Measurements from ENCODE around the gene SPATC1L.
"Not testable (repeated sequence)": the region's sequence is repeated elsewhere in the genome, so short reads cannot be mapped to it uniquely, and the experiment has no call there.

The SPATC1L gene

GRCh38 chr21:46178961-46179360, 5.3 kb downstream of the SPATC1L start:
- no peak for TF ChIP-seq CTCF (conservative IDR thresholded peaks at IDR 0.05; ENCODE audit: low read depth, low read length)
- H3K4me3 ChIP-seq (ENCODE audit: low read length) = no peak overlapping the region
- no peak for DNase-seq (ENCODE audit: low read depth)

- not testable (repeated sequence) for DNase-seq (ENCODE audit: low read depth); H3K4me3 ChIP-seq (ENCODE audit: low read length)
Observed at GRCh38 chr21:46176443-46177129, 7.7 kb downstream of the SPATC1L start.

GRCh38 chr21:46173573-46173972, 10.7 kb downstream of the SPATC1L start:
- H3K4me3 ChIP-seq (ENCODE audit: low read length) = no peak overlapping the region
- DNase-seq (ENCODE audit: low read depth) = no peak
- no peak for TF ChIP-seq CTCF (conservative IDR thresholded peaks at IDR 0.05; ENCODE audit: low read depth, low read length)

GRCh38 chr21:46172863-46173528, 11.3 kb downstream of the SPATC1L start:
- no peak for DNase-seq (ENCODE audit: low read depth)
- H3K4me3 ChIP-seq (ENCODE audit: low read length) = no peak overlapping the region
- TF ChIP-seq CTCF (conservative IDR thresholded peaks at IDR 0.05; ENCODE audit: low read depth, low read length) = no peak

GRCh38 chr21:46171996-46172862, 12.0 kb downstream of the SPATC1L start:
- no peak overlapping the region for H3K4me3 ChIP-seq (ENCODE audit: low read length)
- TF ChIP-seq CTCF (conservative IDR thresholded peaks at IDR 0.05; ENCODE audit: low read depth, low read length) = no peak
- DNase-seq (ENCODE audit: low read depth) = no peak

- no peak overlapping the region for H3K4me3 ChIP-seq (ENCODE audit: low read length)
- no peak for TF ChIP-seq CTCF (conservative IDR thresholded peaks at IDR 0.05; ENCODE audit: low read depth, low read length)
- DNase-seq (ENCODE audit: low read depth) = no peak
Observed at GRCh38 chr21:46171585-46171984, 12.7 kb downstream of the SPATC1L start.

GRCh38 chr21:46170436-46171193, 13.6 kb downstream of the SPATC1L start:
- not testable (repeated sequence) for H3K4me3 ChIP-seq (ENCODE audit: low read length); DNase-seq (ENCODE audit: low read depth)

Data from retinal pigment epithelial cell (primary cell).